B cell (primary cell): ENCODE data around the gene RBM45. TPM values are rescaled to one million over a fixed set of nuclear protein-coding genes. Genes with fewer than 3 reads are reported as not detected.

ENCODE experiments used
- ATAC-seq: fragments of 200-7000 bp; cut with Tn5 transposase; one replicate; pipeline ENCODE4 v1.10.0; 2021; ENCODE audit warnings: low read depth, mild to moderate bottlenecking, moderate number of reproducible peaks, moderate library complexity
- CTCF ChIA-PET: fragments of 350-600 bp; sonication (Branson Sonifier 250); formaldehyde crosslinking; loops from one replicate; lab custom pipeline; 2021; ENCODE audit warnings: antibody characterized with exemption, inconsistent platforms; lab: Charles Lee
- POLR2A ChIA-PET: fragments of 350-600 bp; sonication (Branson Sonifier 250); formaldehyde crosslinking; loops from one replicate; lab custom pipeline; 2021; ENCODE audit warnings: antibody characterized with exemption; lab: Charles Lee
- DNase-seq: peaks from one replicate; pipeline ENCODE4 v3.0.0; 2013
- H2AFZ ChIP-seq: 2 replicates; pipeline ENCODE4 v1.6.1; 2012; ENCODE audit warnings: mild to moderate bottlenecking, low read depth, low read length; ENCODE audit not compliant: insufficient read depth, poor library complexity, severe bottlenecking
- H3K27ac ChIP-seq, 2 donors: 1 replicate in 1 of 2; 2 replicates in 1 of 2; pipeline ENCODE4 v1.5.1; 2012 to 2013; ENCODE audit warnings: low read length in 2 of 2, mild to moderate bottlenecking in 2 of 2, moderate library complexity in 1 of 2
- H3K27me3 ChIP-seq, 4 experiments: fragments of 200-600 bp in 1 of 4; sonication (generic) in 1 of 4; replicated peaks in 1 of 4; 1 replicate in 2 of 4; 2 replicates in 2 of 4; pipeline versions ENCODE4 v1.6.1 to v1.7.0; 2013 to 2016; ENCODE audit warnings: low read length in 3 of 4, mild to moderate bottlenecking in 2 of 4, mixed read lengths in 1 of 4, moderate library complexity in 1 of 4; ENCODE audit not compliant: insufficient read depth in 4 of 4, control insufficient read depth in 3 of 4; ENCODE audit errors: control extremely low read depth in 1 of 4
- H3K36me3 ChIP-seq, 2 experiments: replicated peaks in 1 of 2; 1 replicate in 1 of 2; 2 replicates in 1 of 2; pipeline versions ENCODE4 v1.6.1 to v1.7.1; 2013; ENCODE audit warnings: low read length in 1 of 2; ENCODE audit not compliant: insufficient read depth in 2 of 2, control insufficient read depth in 1 of 2; ENCODE audit errors: control extremely low read depth in 1 of 2, extremely low read depth in 1 of 2
- H3K4me1 ChIP-seq, 2 donors: fragments of 200-600 bp in 1 of 2; sonication (generic) in 1 of 2; 1 replicate in 1 of 2; 2 replicates in 1 of 2; pipeline versions ENCODE4 v1.5.1 to v1.6.1; 2013 to 2017; ENCODE audit warnings: low read length in 2 of 2; ENCODE audit not compliant: control insufficient read depth in 2 of 2, insufficient read depth in 2 of 2
- H3K4me2 ChIP-seq: replicated peaks from 2 replicates; pipeline ENCODE3; 2012; ENCODE audit warnings: mild to moderate bottlenecking, low read depth, low read length; ENCODE audit not compliant: poor library complexity, severe bottlenecking
- H3K4me3 ChIP-seq, 5 experiments: fragments of 200-600 bp in 1 of 5; sonication (generic) in 1 of 5; 1 replicate in 3 of 5; 2 replicates in 2 of 5; pipeline versions ENCODE4 v1.5.1 to v1.7.0; 2011 to 2016; ENCODE audit warnings: low read length in 4 of 5, mild to moderate bottlenecking in 4 of 5, low read depth in 2 of 5, control low read depth in 1 of 5, moderate library complexity in 1 of 5; ENCODE audit not compliant: insufficient read depth in 1 of 5; ENCODE audit errors: control extremely low read depth in 1 of 5, extremely low read depth in 1 of 5
- H3K79me2 ChIP-seq: fragments of 200-600 bp; sonication (generic); one replicate; pipeline ENCODE4 v1.6.0; 2016; ENCODE audit warnings: low read length; ENCODE audit not compliant: control insufficient read depth, insufficient read depth
- H3K9ac ChIP-seq: fragments of 200-600 bp; sonication (generic); 2 replicates; pipeline ENCODE4 v1.6.1; 2017; ENCODE audit warnings: mild to moderate bottlenecking, low read length, moderate library complexity
- H3K9me3 ChIP-seq, 3 donors: one replicate each; pipeline versions ENCODE4 v1.6.1 to v1.7.1; 2013; ENCODE audit warnings: low read length in 2 of 3; ENCODE audit not compliant: control insufficient read depth in 2 of 3, insufficient read depth in 1 of 3; ENCODE audit errors: control extremely low read depth in 1 of 3
- H4K20me1 ChIP-seq: 2 replicates; pipeline ENCODE4 v1.6.0; 2012; ENCODE audit warnings: mild to moderate bottlenecking, low read length; ENCODE audit not compliant: insufficient read depth, control insufficient read depth, poor library complexity, severe bottlenecking
- H3K27ac Mint-ChIP-seq: one replicate; pipeline ENCODE4 v1.8.0; 2021; ENCODE audit warnings: mixed read lengths
- H3K27me3 Mint-ChIP-seq: one replicate; pipeline ENCODE4 v1.8.0; 2021; ENCODE audit warnings: mixed read lengths
- H3K4me1 Mint-ChIP-seq: one replicate; pipeline ENCODE4 v1.8.0; 2021; ENCODE audit warnings: mixed read lengths
- H3K4me3 Mint-ChIP-seq: one replicate; pipeline ENCODE4 v1.8.0; 2021; ENCODE audit warnings: mixed read lengths
- H3K9me3 Mint-ChIP-seq: one replicate; pipeline ENCODE4 v1.8.0; 2022; ENCODE audit warnings: mixed read lengths; ENCODE audit not compliant: insufficient read depth
- CTCF ChIP-seq: fragments of 200-600 bp; IDR thresholded peaks from one replicate; pipeline ENCODE4 v1.8.0; 2022; ENCODE audit warnings: antibody characterized with exemption, mild to moderate bottlenecking
- EZH2 ChIP-seq: IDR thresholded peaks from 2 replicates; pipeline ENCODE4 v1.6.1; 2012; ENCODE audit warnings: borderline replicate concordance, low read depth, mild to moderate bottlenecking, moderate library complexity, low read length; ENCODE audit not compliant: insufficient read depth, poor library complexity, severe bottlenecking
- WGBS: methylation state at CpG from one replicate; pipeline ENCODE4 v1.1.5; 2013; ENCODE audit warnings: missing lambda C conversion rate; ENCODE audit not compliant: insufficient coverage; 5-methylcytosine and 5-hydroxymethylcytosine counted together
- intact Hi-C: fragments of 100-400 bp; cut with micrococcal nuclease; formaldehyde crosslinking; loops from one replicate; pipeline ENCODE4 v1.10.0; 2022
- polyA plus RNA-seq: library from polyadenylated mRNA; depleted of rRNA; stranded (reverse); fragments of >200 nt; gene quantifications from 2 replicates; pipeline ENCODE4 v1.2.3, GENCODE V29; 2012
- total RNA-seq, 2 donors: library from RNA; stranded (reverse); fragments of 120-200 nt in 1 of 2; gene quantifications; 1 replicate in 1 of 2; 2 replicates in 1 of 2; pipeline versions ENCODE4 v1.2.3 to v1.2.4, GENCODE V29; 2013 to 2022

Gene RBM45
- total and polyA plus RNA-seq, 2 donors (not counting 1 experiment from before 2014, with no cell fraction given), result 4.6 to 24.0 TPM

- peaks cover 0 to 2% (median 0%) of the 10 kb centered on the region in 3 donors for H3K9me3 ChIP-seq
- no peaks in the 10 kb centered on the region for H3K4me1 ChIP-seq
- TF ChIP-seq CTCF, result no peak
- TF ChIP-seq EZH2, result no peak
- no peak overlapping the region for H3K27ac Mint-ChIP-seq
- no peak overlapping the region for H3K4me3 Mint-ChIP-seq
- intact Hi-C loops, result no loop called here
- peaks cover 0 to 6% (median 4%) of the 10 kb centered on the region in 4 experiments for H3K27me3 ChIP-seq
- WGBS, result 38% methylated on average over 2 of the region's 4 CpGs
- H2AFZ ChIP-seq, result no peak overlapping the region
- H3K27ac ChIP-seq, result no peak overlapping the region
- H3K27me3 Mint-ChIP-seq, result peaks cover 22% of the 10 kb centered on the region
- ChIA-PET POLR2A (no interaction called here), CTCF (no interaction called here)
- H3K36me3 ChIP-seq, result no peaks in the 10 kb centered on the region
- H3K9me3 Mint-ChIP-seq, result no peaks in the 10 kb centered on the region
- ATAC-seq (no peak), DNase-seq (no peak)
- peaks cover 1% of the 10 kb centered on the region for H3K4me1 Mint-ChIP-seq
- H3K79me2 ChIP-seq, result no peaks in the 10 kb centered on the region
- H4K20me1 ChIP-seq, result no peaks in the 10 kb centered on the region
- H3K9ac ChIP-seq, result no peak overlapping the region
- H3K4me3 ChIP-seq, result no peak overlapping the region
- no peak overlapping the region for H3K4me2 ChIP-seq
Observed at GRCh38 chr2:178163395-178163794, 51.2 kb downstream of the RBM45 start.

- POLR2A ChIA-PET, result no interaction called here
- Histone ChIP-seq H2AFZ (no peak overlapping the region), H3K36me3 (no peaks in the 10 kb centered on the region), H3K4me3 (no peak overlapping the region), H3K27me3 (peaks cover 0 to 6% (median 4%) of the 10 kb centered on the region in 4 experiments), H3K4me2 (no peak overlapping the region), H3K4me1 (no peaks in the 10 kb centered on the region), H3K27ac (no peak overlapping the region), H3K79me2 (no peaks in the 10 kb centered on the region), H3K9ac (no peak overlapping the region), H4K20me1 (no peaks in the 10 kb centered on the region), H3K9me3 (peaks cover 0 to 2% (median 0%) of the 10 kb centered on the region in 3 donors)
- ATAC-seq (no peak), DNase-seq (no peak)
- no peaks in the 10 kb centered on the region for H3K9me3 Mint-ChIP-seq
- no CpG with 5 or more reads among the region's 1 CpG for WGBS
- intact Hi-C loops, result no loop called here
- CTCF ChIA-PET, result no interaction called here
- H3K4me3 Mint-ChIP-seq, result no peak overlapping the region
- no peak overlapping the region for H3K27ac Mint-ChIP-seq
- H3K4me1 Mint-ChIP-seq, result peaks cover 1% of the 10 kb centered on the region
- H3K27me3 Mint-ChIP-seq, result peaks cover 22% of the 10 kb centered on the region
- no peak for TF ChIP-seq CTCF
- no peak for TF ChIP-seq EZH2
Observed at GRCh38 chr2:178163911-178164310, 51.7 kb downstream of the RBM45 start.
